Stimulated activated CD4-positive, alpha-beta T cell treated with anti-CD3 and anti-CD28 coated beads, Interleukin-1b, Interleukin-23, amount 100 ng/mL, for 1 hour (primary cell): ENCODE results near the gene ERGIC3.

Source experiments
- DNase-seq, 2 donors: peaks; one replicate each; pipeline ENCODE4 v3.0.0-alpha.2; 2020; ENCODE audit warnings: low read depth in 2 of 2

The ERGIC3 gene

GRCh38 chr20:35541783-35542662, at the start of gene ERGIC3:
Gene ERGIC3, plus strand, starts transcription at chr20:35542078. Its CDS starts 20 bp downstream, at chr20:35542098.
- peak; percentile 93 to 96 for DNase-seq

- DNase-seq = no peak
These were observed 49.5 kb upstream of the ERGIC3 start for GRCh38 chr20:35492352-35492751.

GRCh38 chr20:35496481-35496880, 45.4 kb upstream of the ERGIC3 start:
- DNase-seq = no peak

- DNase-seq = no peak
These were observed 44.6 kb upstream of the ERGIC3 start for GRCh38 chr20:35497320-35497719.

GRCh38 chr20:35497780-35498189, 44.1 kb upstream of the ERGIC3 start:
- no peak for DNase-seq

- DNase-seq = no peak
These were observed 42.6 kb upstream of the ERGIC3 start for GRCh38 chr20:35499271-35499670.

GRCh38 chr20:35502352-35502751, 39.5 kb upstream of the ERGIC3 start:
- no peak for DNase-seq

- DNase-seq = no peak
These were observed 38.6 kb upstream of the ERGIC3 start for GRCh38 chr20:35503281-35503680.

GRCh38 chr20:35503841-35504561, 37.9 kb upstream of the ERGIC3 start:
- DNase-seq = no peak

GRCh38 chr20:35504751-35505150, 37.1 kb upstream of the ERGIC3 start:
- no peak for DNase-seq

- DNase-seq = no peak
These were observed 35.7 kb upstream of the ERGIC3 start for GRCh38 chr20:35506179-35506578.

- no peak for DNase-seq
These were observed 34.8 kb upstream of the ERGIC3 start for GRCh38 chr20:35506872-35507638.

- DNase-seq = no peak
These were observed 33.2 kb upstream of the ERGIC3 start for GRCh38 chr20:35508493-35509218.

GRCh38 chr20:35510951-35511735, 30.7 kb upstream of the ERGIC3 start:
- no peak for DNase-seq

GRCh38 chr20:35511814-35512420, 30.0 kb upstream of the ERGIC3 start:
- no peak for DNase-seq

- no peak for DNase-seq
These were observed 27.4 kb upstream of the ERGIC3 start for GRCh38 chr20:35514371-35514932.

GRCh38 chr20:35515341-35515740, 26.5 kb upstream of the ERGIC3 start:
- DNase-seq = no peak

GRCh38 chr20:35515949-35516645, 25.8 kb upstream of the ERGIC3 start:
- no peak for DNase-seq

GRCh38 chr20:35517125-35517524, 24.8 kb upstream of the ERGIC3 start:
- no peak for DNase-seq
